ENCODE results near the gene RAP1GDS1.
A peak's percentile ranks its signal among the peaks of the same experiment; 100 is the strongest.

RAP1GDS1 gene

DNA sequence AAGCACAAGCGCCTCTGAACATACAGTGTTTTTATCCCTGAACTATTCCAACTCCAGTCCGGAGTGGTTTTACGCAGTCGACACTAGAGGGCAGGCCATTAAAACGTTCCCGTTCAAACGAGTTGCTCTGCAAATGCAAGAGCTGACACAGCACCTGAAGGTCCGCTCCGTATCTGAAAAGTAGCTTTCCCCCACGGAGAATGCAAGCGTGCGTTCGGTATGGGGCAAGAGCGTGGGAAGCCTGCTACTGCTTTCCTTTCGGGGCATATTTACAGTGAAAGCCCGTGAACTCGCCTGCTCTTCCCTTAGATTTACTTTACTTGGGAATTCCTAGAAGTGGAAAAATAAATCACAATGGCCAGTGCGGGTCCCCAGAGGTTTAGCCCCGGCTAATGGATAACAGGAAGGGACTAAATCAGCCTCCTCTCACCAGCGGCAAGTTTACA is 206.5 kb downstream of the RAP1GDS1 start:
- Histone ChIP-seq H3K9ac (peak overlapping the region; percentile 39; the same call in 1 of the 2 replicates), H2AFZ (ENCODE audit: low read depth) (peak overlapping the region; percentile 83), H3K27ac (no peak overlapping the region)

DNA sequence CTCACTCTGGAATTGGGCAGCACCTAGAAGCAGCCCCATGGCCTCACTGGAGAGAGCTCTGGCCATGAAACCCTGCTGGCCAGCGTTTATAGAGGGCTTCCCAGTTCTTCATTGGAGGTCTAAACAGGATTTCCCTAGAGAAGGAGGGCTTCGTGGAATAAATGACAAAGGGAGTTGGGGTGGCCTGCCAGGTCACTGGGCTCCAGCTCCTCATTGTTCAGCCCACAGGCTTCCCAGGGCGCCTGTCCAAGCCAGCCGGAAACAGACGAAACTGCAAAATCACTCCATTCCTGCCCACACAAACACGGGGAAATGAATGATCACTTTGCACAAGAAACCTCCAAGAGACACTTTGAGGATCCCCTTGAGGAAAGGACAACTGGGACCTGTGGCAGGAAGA is 207.5 kb downstream of the RAP1GDS1 start:
- H3K9ac ChIP-seq = no peak overlapping the region
- no peaks in the 10 kb centered on the region for H3K27me3 ChIP-seq (ENCODE audit: insufficient read depth, low read depth)
- H3K4me3 ChIP-seq (IDR thresholded peaks at IDR 0.05; ENCODE audit: insufficient read depth, low read depth, low read length) = no peak overlapping the region
- H3K36me3 ChIP-seq (ENCODE audit: insufficient read depth) = no peaks in the 10 kb centered on the region
- TF ChIP-seq, protein P1, sequence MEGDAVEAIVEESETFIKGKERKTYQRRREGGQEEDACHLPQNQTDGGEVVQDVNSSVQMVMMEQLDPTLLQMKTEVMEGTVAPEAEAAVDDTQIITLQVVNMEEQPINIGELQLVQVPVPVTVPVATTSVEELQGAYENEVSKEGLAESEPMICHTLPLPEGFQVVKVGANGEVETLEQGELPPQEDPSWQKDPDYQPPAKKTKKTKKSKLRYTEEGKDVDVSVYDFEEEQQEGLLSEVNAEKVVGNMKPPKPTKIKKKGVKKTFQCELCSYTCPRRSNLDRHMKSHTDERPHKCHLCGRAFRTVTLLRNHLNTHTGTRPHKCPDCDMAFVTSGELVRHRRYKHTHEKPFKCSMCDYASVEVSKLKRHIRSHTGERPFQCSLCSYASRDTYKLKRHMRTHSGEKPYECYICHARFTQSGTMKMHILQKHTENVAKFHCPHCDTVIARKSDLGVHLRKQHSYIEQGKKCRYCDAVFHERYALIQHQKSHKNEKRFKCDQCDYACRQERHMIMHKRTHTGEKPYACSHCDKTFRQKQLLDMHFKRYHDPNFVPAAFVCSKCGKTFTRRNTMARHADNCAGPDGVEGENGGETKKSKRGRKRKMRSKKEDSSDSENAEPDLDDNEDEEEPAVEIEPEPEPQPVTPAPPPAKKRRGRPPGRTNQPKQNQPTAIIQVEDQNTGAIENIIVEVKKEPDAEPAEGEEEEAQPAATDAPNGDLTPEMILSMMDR (conservative IDR thresholded peaks at IDR 0.05; ENCODE audit: low read depth, low read length) = no peak
- no peak overlapping the region for H3K27ac ChIP-seq
- H2AFZ ChIP-seq (ENCODE audit: low read depth) = no peak overlapping the region
- H3K4me1 ChIP-seq (ENCODE audit: low read depth, poor library complexity, severe bottlenecking) = peaks cover 7% of the 10 kb centered on the region
- H3K4me2 ChIP-seq = no peak overlapping the region
- no peaks in the 10 kb centered on the region for H3K79me2 ChIP-seq (ENCODE audit: insufficient read depth, low read depth)
- no peaks in the 10 kb centered on the region for H4K20me1 ChIP-seq (ENCODE audit: insufficient read depth)

More for the DNA sequence above, 206.5 kb downstream of the RAP1GDS1 start:
- H3K27me3 ChIP-seq (ENCODE audit: insufficient read depth, low read depth) = no peaks in the 10 kb centered on the region
- H3K79me2 ChIP-seq (ENCODE audit: insufficient read depth, low read depth) = no peaks in the 10 kb centered on the region
- TF ChIP-seq, protein P1 (conservative IDR thresholded peaks at IDR 0.05; ENCODE audit: low read depth, low read length) = peak; percentile 86
- H3K4me3 ChIP-seq (IDR thresholded peaks at IDR 0.05; ENCODE audit: insufficient read depth, low read depth, low read length) = no peak overlapping the region
- H3K4me1 ChIP-seq (ENCODE audit: low read depth, poor library complexity, severe bottlenecking) = peaks cover 5% of the 10 kb centered on the region
- H3K36me3 ChIP-seq (ENCODE audit: insufficient read depth) = no peaks in the 10 kb centered on the region
- no peaks in the 10 kb centered on the region for H4K20me1 ChIP-seq (ENCODE audit: insufficient read depth)
- H3K4me2 ChIP-seq = peak overlapping the region; percentile 82

DNA sequence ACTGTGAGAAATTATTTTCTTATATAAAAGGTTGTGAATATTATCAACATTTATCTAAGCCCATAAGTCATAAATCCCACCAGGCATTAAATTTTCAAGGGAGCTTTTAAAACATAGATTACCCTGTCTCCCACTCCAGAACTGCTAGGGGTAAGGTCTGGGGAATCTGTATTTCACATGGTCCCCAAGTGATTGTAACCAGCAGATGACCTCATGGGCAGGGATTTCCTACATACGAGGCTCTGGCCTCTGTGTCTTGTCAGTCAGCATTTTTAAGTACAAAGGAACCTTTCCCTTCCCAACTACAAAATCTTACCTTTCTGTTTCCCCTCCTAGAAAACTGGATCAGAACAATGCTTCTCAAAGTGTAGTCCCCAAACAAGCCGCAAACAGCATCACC is 208.6 kb downstream of the RAP1GDS1 start:
- peaks cover 10% of the 10 kb centered on the region for H3K4me1 ChIP-seq (ENCODE audit: low read depth, poor library complexity, severe bottlenecking)
- no peak overlapping the region for H3K4me2 ChIP-seq
- no peaks in the 10 kb centered on the region for H3K79me2 ChIP-seq (ENCODE audit: insufficient read depth, low read depth)
- H3K36me3 ChIP-seq (ENCODE audit: insufficient read depth) = no peaks in the 10 kb centered on the region
- H3K27ac ChIP-seq = no peak overlapping the region
- TF ChIP-seq, protein P1 (conservative IDR thresholded peaks at IDR 0.05; ENCODE audit: low read depth, low read length) = no peak
- H3K9ac ChIP-seq = no peak overlapping the region
- no peaks in the 10 kb centered on the region for H4K20me1 ChIP-seq (ENCODE audit: insufficient read depth)
- no peaks in the 10 kb centered on the region for H3K27me3 ChIP-seq (ENCODE audit: insufficient read depth, low read depth)
- H2AFZ ChIP-seq (ENCODE audit: low read depth) = no peak overlapping the region
- no peak overlapping the region for H3K4me3 ChIP-seq (IDR thresholded peaks at IDR 0.05; ENCODE audit: insufficient read depth, low read depth, low read length)

DNA sequence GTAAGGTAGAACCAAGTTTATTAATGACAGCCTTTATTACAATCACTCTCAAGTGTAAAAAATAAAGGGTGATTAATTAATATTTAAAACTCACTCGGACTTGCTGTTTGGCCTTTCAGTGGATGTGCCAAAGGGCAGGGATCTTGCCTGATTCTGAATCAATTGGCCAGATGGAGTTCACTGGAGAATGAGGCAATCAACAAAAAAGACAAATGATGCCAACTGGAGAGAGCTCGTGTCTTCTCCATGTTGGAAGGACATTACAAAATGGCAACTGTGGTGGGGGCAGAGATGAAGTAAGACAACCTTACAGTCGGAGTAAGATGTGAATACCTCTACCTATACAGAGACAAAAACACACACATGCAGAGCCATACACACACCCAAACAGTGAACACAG is 209.2 kb downstream of the RAP1GDS1 start:
- Histone ChIP-seq H3K4me3 (IDR thresholded peaks at IDR 0.05; ENCODE audit: insufficient read depth, low read depth, low read length) (no peak overlapping the region), H4K20me1 (ENCODE audit: insufficient read depth) (no peaks in the 10 kb centered on the region), H3K36me3 (ENCODE audit: insufficient read depth) (no peaks in the 10 kb centered on the region), H3K9ac (no peak overlapping the region), H3K79me2 (ENCODE audit: insufficient read depth, low read depth) (no peaks in the 10 kb centered on the region), H3K4me1 (ENCODE audit: low read depth, poor library complexity, severe bottlenecking) (peaks cover 10% of the 10 kb centered on the region), H3K27ac (no peak overlapping the region), H3K27me3 (ENCODE audit: insufficient read depth, low read depth) (no peaks in the 10 kb centered on the region), H2AFZ (ENCODE audit: low read depth) (no peak overlapping the region), H3K4me2 (no peak overlapping the region)
- TF ChIP-seq, protein P1 (conservative IDR thresholded peaks at IDR 0.05; ENCODE audit: low read depth, low read length) = no peak

All from KMS-11 (cell line).